H1 (cell line): ENCODE results near the gene SLC6A12. TPM values are rescaled to one million over a fixed set of nuclear protein-coding genes. Genes with fewer than 3 reads are reported as not detected.

ENCODE experiments used
- CTCF ChIA-PET: fragments of 300-600 bp; sonication (Branson Sonifier 250); formaldehyde crosslinking; loops from one replicate; lab custom pipeline; 2021; ENCODE audit not compliant: partially characterized antibody; lab: Charles Lee
- POLR2A ChIA-PET: fragments of 300-600 bp; sonication (Branson Sonifier 250); formaldehyde crosslinking; loops from one replicate; lab custom pipeline; 2021; ENCODE audit warnings: inconsistent platforms; ENCODE audit not compliant: partially characterized antibody; lab: Charles Lee
- DNase-seq, 2 experiments: peaks; one replicate each; pipeline versions ENCODE4 v3.0.0 to v3.0.0-alpha.2; 2010 to 2022; ENCODE audit warnings: low spot score in 2 of 2, low read depth in 1 of 2, mixed read lengths in 1 of 2
- FAIRE-seq: peaks from 2 replicates; lab custom pipeline; 2011; peaks lifted over from hg19 to GRCh38; lab: Jason Lieb, UNC
- H2AFZ ChIP-seq: 2 replicates; pipeline ENCODE4 v1.8.1; 2012; ENCODE audit warnings: low read length, inconsistent platforms
- H2AK5ac ChIP-seq: 2 replicates; pipeline ENCODE4 v1.6.1; 2013; ENCODE audit warnings: low read depth, low read length
- H2BK120ac ChIP-seq: replicated peaks from 2 replicates; pipeline ENCODE3; 2013; ENCODE audit warnings: low read depth, low read length, inconsistent platforms
- H2BK12ac ChIP-seq: 2 replicates; pipeline ENCODE4 v1.6.1; 2013; ENCODE audit warnings: low read depth, low read length
- H2BK15ac ChIP-seq: 2 replicates; pipeline ENCODE4 v1.6.1; 2013; ENCODE audit warnings: low read length
- H2BK20ac ChIP-seq: 2 replicates; pipeline ENCODE4 v1.6.1; 2013; ENCODE audit warnings: low read length
- H2BK5ac ChIP-seq: 2 replicates; pipeline ENCODE4 v1.6.1; 2013; ENCODE audit warnings: low read depth, low read length
- H3K14ac ChIP-seq: 2 replicates; pipeline ENCODE4 v1.6.1; 2013; ENCODE audit warnings: inconsistent platforms; ENCODE audit not compliant: insufficient read length
- H3K18ac ChIP-seq: 2 replicates; pipeline ENCODE4 v1.6.1; 2013; ENCODE audit warnings: low read length; ENCODE audit errors: extremely low read depth
- H3K23ac ChIP-seq: 2 replicates; pipeline ENCODE4 v1.6.1; 2013; ENCODE audit warnings: inconsistent platforms; ENCODE audit not compliant: insufficient read length
- H3K23me2 ChIP-seq: 2 replicates; pipeline ENCODE4 v1.6.1; 2013; ENCODE audit warnings: low read depth, low read length
- H3K27ac ChIP-seq: 2 replicates; pipeline ENCODE4 v1.6.1; 2011; ENCODE audit warnings: low read depth, low read length, inconsistent platforms
- H3K27me3 ChIP-seq, 4 experiments: replicated peaks in 1 of 4; 1 replicate in 1 of 4; 2 replicates in 3 of 4; pipeline versions ENCODE4 v1.6.1 to v1.8.1; 2011 to 2013; ENCODE audit warnings: low read length in 3 of 4, mild to moderate bottlenecking in 3 of 4, inconsistent platforms in 2 of 4, mixed read lengths in 2 of 4, moderate library complexity in 1 of 4; ENCODE audit not compliant: control insufficient read depth in 3 of 4, insufficient read depth in 3 of 4; ENCODE audit errors: extremely low read depth in 1 of 4
- H3K36me3 ChIP-seq, 4 experiments: 2 replicates each; pipeline versions ENCODE4 v1.6.1 to v1.8.1; 2011 to 2013; ENCODE audit warnings: mild to moderate bottlenecking in 4 of 4, low read length in 3 of 4, moderate library complexity in 2 of 4, control low read depth in 1 of 4, inconsistent platforms in 1 of 4; ENCODE audit not compliant: insufficient read depth in 4 of 4, control insufficient read depth in 2 of 4
- H3K4ac ChIP-seq: replicated peaks from 2 replicates; pipeline ENCODE3; 2013; ENCODE audit warnings: low read length, low read depth, mixed read lengths, inconsistent platforms; ENCODE audit not compliant: insufficient read length
- H3K4me1 ChIP-seq, 4 experiments: replicated peaks in 1 of 4; 1 replicate in 1 of 4; 2 replicates in 3 of 4; pipeline versions ENCODE4 v1.6.1 to v1.8.1; 2011 to 2013; ENCODE audit warnings: low read length in 3 of 4, inconsistent platforms in 2 of 4, mixed read lengths in 1 of 4; ENCODE audit not compliant: insufficient read depth in 4 of 4, control insufficient read depth in 3 of 4
- H3K4me2 ChIP-seq, 2 experiments: 2 replicates each; pipeline versions ENCODE4 v1.6.1 to v1.8.1; 2011 to 2013; ENCODE audit warnings: low read depth in 2 of 2, low read length in 2 of 2, control low read depth in 1 of 2, inconsistent platforms in 1 of 2, mild to moderate bottlenecking in 1 of 2; ENCODE audit not compliant: insufficient read depth in 1 of 2
- H3K4me3 ChIP-seq, 4 experiments: fragments of 200-600, 300-600 bp in 1 of 4; sonication (generic), shearing (Covaris generic), sonication (Bioruptor Twin) in 1 of 4; 2 replicates each; pipeline versions ENCODE4 v1.5.1 to v1.8.1; 2011 to 2016; ENCODE audit warnings: low read length in 4 of 4, low read depth in 3 of 4, control low read depth in 2 of 4, inconsistent platforms in 2 of 4, mild to moderate bottlenecking in 2 of 4, mixed read lengths in 1 of 4, moderate library complexity in 1 of 4; ENCODE audit not compliant: insufficient read depth in 2 of 4; ENCODE audit errors: extremely low read depth in 1 of 4
- H3K56ac ChIP-seq: replicated peaks from 2 replicates; pipeline ENCODE3; 2013; ENCODE audit warnings: low read depth, mild to moderate bottlenecking, mixed read lengths, low read length, inconsistent platforms; ENCODE audit not compliant: insufficient read length
- H3K79me1 ChIP-seq: 2 replicates; pipeline ENCODE4 v1.6.1; 2013; ENCODE audit warnings: low read depth, low read length, control low read depth
- H3K79me2 ChIP-seq, 2 experiments: 2 replicates each; pipeline versions ENCODE4 v1.6.1 to v1.8.1; 2012 to 2013; ENCODE audit warnings: low read length in 2 of 2, mild to moderate bottlenecking in 2 of 2, inconsistent platforms in 1 of 2; ENCODE audit not compliant: insufficient read depth in 2 of 2, control insufficient read depth in 1 of 2
- H3K9ac ChIP-seq, 4 experiments: replicated peaks in 1 of 4; 1 replicate in 1 of 4; 2 replicates in 3 of 4; pipeline versions ENCODE4 v1.6.1 to v1.8.1; 2011 to 2013; ENCODE audit warnings: low read depth in 3 of 4, low read length in 3 of 4, control low read depth in 2 of 4, mild to moderate bottlenecking in 2 of 4, moderate library complexity in 2 of 4, inconsistent platforms in 1 of 4; ENCODE audit errors: extremely low read depth in 1 of 4
- H3K9me3 ChIP-seq, 2 experiments: 2 replicates each; pipeline versions ENCODE4 v1.6.1 to v1.8.1; 2012 to 2013; ENCODE audit warnings: mild to moderate bottlenecking in 2 of 2, moderate library complexity in 2 of 2, control low read depth in 1 of 2, inconsistent platforms in 1 of 2, low read depth in 1 of 2, low read length in 1 of 2, mixed read lengths in 1 of 2; ENCODE audit not compliant: insufficient read depth in 2 of 2
- H4K20me1 ChIP-seq, 2 experiments: replicated peaks in 1 of 2; 2 replicates each; pipeline versions ENCODE3 to v1.8.1; 2011 to 2013; ENCODE audit warnings: inconsistent platforms in 2 of 2, low read length in 2 of 2, mild to moderate bottlenecking in 1 of 2; ENCODE audit not compliant: insufficient read depth in 2 of 2, control insufficient read depth in 1 of 2
- H4K5ac ChIP-seq: 2 replicates; pipeline ENCODE4 v1.6.1; 2013; ENCODE audit warnings: low read length, low read depth, mixed read lengths, inconsistent platforms; ENCODE audit not compliant: insufficient read length
- H4K8ac ChIP-seq: 2 replicates; pipeline ENCODE4 v1.8.0; 2013; ENCODE audit warnings: mild to moderate bottlenecking, moderate library complexity, low read length, inconsistent platforms; ENCODE audit not compliant: insufficient read depth; ENCODE audit errors: extremely low read depth
- H4K91ac ChIP-seq: replicated peaks from 2 replicates; pipeline ENCODE3; 2013; ENCODE audit warnings: low read length, mixed read lengths, inconsistent platforms; ENCODE audit not compliant: insufficient read length
- ASH2L ChIP-seq: fragments of 200-600, 300-600 bp; sonication (generic); IDR thresholded peaks from one replicate; pipeline ENCODE4 v1.7.1; 2017; ENCODE audit warnings: low read length
- ATF2 ChIP-seq: IDR thresholded peaks from 2 replicates; pipeline ENCODE4 v1.6.1; 2012; ENCODE audit warnings: low read length, inconsistent platforms
- BCL11A ChIP-seq, 2 experiments: IDR thresholded peaks; one replicate each; pipeline ENCODE4 v1.6.1; 2011; ENCODE audit warnings: low read depth in 2 of 2, low read length in 2 of 2, mild to moderate bottlenecking in 2 of 2
- BRCA1 ChIP-seq: IDR thresholded peaks from 2 replicates; pipeline ENCODE4 v1.6.1; 2012; ENCODE audit warnings: low read depth, low read length, improper control_type of control experiment
- CREB1 ChIP-seq: IDR thresholded peaks from 2 replicates; pipeline ENCODE4 v1.6.1; 2012; ENCODE audit warnings: inconsistent platforms
- EZH2 ChIP-seq: fragments of 200-600 bp; sonication (generic); IDR thresholded peaks from 2 replicates; pipeline ENCODE4 v1.7.1; 2012; ENCODE audit warnings: low read depth, mild to moderate bottlenecking, moderate library complexity, low read length, inconsistent platforms; ENCODE audit not compliant: severe bottlenecking
- JUND ChIP-seq: IDR thresholded peaks from 2 replicates; pipeline ENCODE4 v1.6.1; 2011; ENCODE audit warnings: mild to moderate bottlenecking, improper control_type of control experiment, low read length
- MAFK ChIP-seq: IDR thresholded peaks from 2 replicates; pipeline ENCODE4 v1.6.1; 2012; ENCODE audit warnings: low read depth, mild to moderate bottlenecking, improper control_type of control experiment, low read length
- NANOG ChIP-seq: IDR thresholded peaks from 2 replicates; pipeline ENCODE4 v1.6.1; 2011; ENCODE audit warnings: low read length, low read depth, mild to moderate bottlenecking, inconsistent platforms; ENCODE audit not compliant: insufficient read depth, poor library complexity, severe bottlenecking
- POLR2A ChIP-seq, 2 experiments: IDR thresholded peaks; 1 replicate in 1 of 2; 2 replicates in 1 of 2; pipeline ENCODE4 v1.6.1; 2011; ENCODE audit warnings: low read depth in 2 of 2, low read length in 2 of 2, mild to moderate bottlenecking in 2 of 2; ENCODE audit errors: control extremely low read depth in 1 of 2
- SIRT6 ChIP-seq: IDR thresholded peaks from one replicate; pipeline ENCODE4 v1.7.1; 2012; ENCODE audit warnings: low read length, inconsistent platforms
- WGBS, 2 experiments: shearing (Covaris generic) in 1 of 2; methylation state at CpG; one replicate each; pipeline versions ENCODE4 v1.1.6 to v1.1.7; 2013 to 2015; ENCODE audit warnings: low lambda C conversion rate in 2 of 2, mixed read lengths in 2 of 2, inconsistent platforms in 1 of 2, low coverage in 1 of 2, missing lambda C conversion rate in 1 of 2; ENCODE audit not compliant: insufficient replicate concordance in 2 of 2, insufficient coverage in 1 of 2, insufficient read length in 1 of 2; ENCODE audit errors: extremely low coverage in 1 of 2, missing lambda C conversion rate in 1 of 2; 5-methylcytosine and 5-hydroxymethylcytosine counted together
- polyA plus RNA-seq, 7 experiments: library from polyadenylated mRNA; depleted of rRNA in 3 of 7; stranded (reverse) in 5 of 7; unstranded in 2 of 7; fragments of >200 nt in 5 of 7; fragments of 200-250 nt in 2 of 7; gene quantifications; 1 replicate in 5 of 7; 2 replicates in 1 of 7; 4 replicates in 1 of 7; pipeline versions ENCODE4 v1.2.1 to v1.2.3, GENCODE V29; 2011 to 2013; ENCODE audit warnings: missing spikeins in 2 of 7, mixed read lengths in 2 of 7
- total RNA-seq: library from RNA; stranded (reverse); fragmentation: NEBNext Ultra II Directional; extraction: Animal tissue kit (Norgen Biotek cat#: 25700); gene quantifications from 2 replicates; pipeline ENCODE4 v1.2.1, GENCODE V29; 2021
- TF ChIP-seq, protein P1 (sequence below): IDR thresholded peaks from 2 replicates; pipeline ENCODE4 v1.6.1; 2011; ENCODE audit warnings: low read depth, mild to moderate bottlenecking, low read length; ENCODE audit not compliant: insufficient read depth

The SLC6A12 gene
- total and polyA plus RNA-seq, 2 of the 8 experiments (the other 6 are each of a cell fraction or from before 2014, with no cell fraction given): 0.70 to 1.1 TPM

- ChIA-PET POLR2A (interaction anchor here (1.0 kb wide), 2 partner anchors 13 to 65 kb away, joined by 3 read pairs; no protein-coding TSS in a partner anchor), CTCF (interaction anchor here (1.0 to 1.7 kb wide), 2 partner anchors 14 to 66 kb away, joined by 3 to 6 read pairs; no protein-coding TSS in a partner anchor)
- Histone ChIP-seq H3K14ac (no peak overlapping the region), H3K23ac (no peak overlapping the region), H3K79me2 (no peaks in the 10 kb centered on the region), H3K4me3 (no peak overlapping the region), H2BK120ac (no peak overlapping the region), H3K56ac (no peak overlapping the region), H2BK5ac (no peak overlapping the region), H3K4me2 (no peak overlapping the region), H4K91ac (no peak overlapping the region), H2BK12ac (no peak overlapping the region), H3K27me3 (no peaks in the 10 kb centered on the region; a peak in 2 of 7 replicates), H2BK20ac (no peak overlapping the region), H2BK15ac (no peak overlapping the region), H2AFZ (no peak overlapping the region), H4K20me1 (no peaks in the 10 kb centered on the region), H3K9ac (no peak overlapping the region), H3K27ac (no peak overlapping the region), H2AK5ac (no peak overlapping the region), H3K18ac (no peak overlapping the region), H3K9me3 (no peaks in the 10 kb centered on the region), H4K5ac (no peak overlapping the region), H3K4ac (no peak overlapping the region), H3K23me2 (no peaks in the 10 kb centered on the region), H3K4me1 (peaks cover 0 to 20% (median 14%) of the 10 kb centered on the region in 4 experiments; a peak in 6 of 7 replicates), H3K36me3 (no peaks in the 10 kb centered on the region), H3K79me1 (no peaks in the 10 kb centered on the region), H4K8ac (no peak overlapping the region)
- WGBS, 2 experiments: 91% methylated on average over 10 of the region's 10 CpGs; no CpG with 5 or more reads in 1 of the 2 experiments
- DNase-seq (no peak), FAIRE-seq (no peak)
- TF ChIP-seq BRCA1: no peak
- TF ChIP-seq BCL11A (IDR thresholded peaks at IDR 0.05; ENCODE audit: low read depth in 2 of 2, low read length in 2 of 2): no peak
- TF ChIP-seq, protein P1, sequence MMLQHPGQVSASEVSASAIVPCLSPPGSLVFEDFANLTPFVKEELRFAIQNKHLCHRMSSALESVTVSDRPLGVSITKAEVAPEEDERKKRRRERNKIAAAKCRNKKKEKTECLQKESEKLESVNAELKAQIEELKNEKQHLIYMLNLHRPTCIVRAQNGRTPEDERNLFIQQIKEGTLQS: no peak
- TF ChIP-seq POLR2A (IDR thresholded peaks at IDR 0.05; ENCODE audit: control extremely low read depth in 1 of 2, low read depth in 2 of 2, low read length in 2 of 2): no peak
- TF ChIP-seq NANOG: no peak
- no peak for TF ChIP-seq SIRT6
- TF ChIP-seq JUND: no peak
- no peak for TF ChIP-seq CREB1
- TF ChIP-seq ASH2L: no peak
- TF ChIP-seq MAFK: no peak
- no peak for TF ChIP-seq EZH2
- no peak for TF ChIP-seq ATF2
Observed at GRCh38 chr12:175250-175649, 38.7 kb downstream of the SLC6A12 start.
